Stimulated activated CD4-positive, alpha-beta T cell treated with anti-CD3 and anti-CD28 coated beads, Interleukin-1b, Interleukin-23, amount 100 ng/mL, for 24 hours (primary cell): ENCODE measurements around the gene C11orf98.

Experiments used
- DNase-seq, 4 experiments: peaks; one replicate each; pipeline ENCODE4 v3.0.0-alpha.2; 2020; ENCODE audit warnings: low read depth in 4 of 4, low spot score in 1 of 4

The C11orf98 gene

GRCh38 chr11:62613291-62613778 lies 51.7 kb downstream of the C11orf98 start:
- DNase-seq = no peak
